HS-27A (cell line): ENCODE results near the gene CD300A.

Source experiments
- DNase-seq: peaks from one replicate; pipeline ENCODE4 v3.0.0-alpha.2; 2012; ENCODE audit warnings: low read depth, missing footprints

Gene CD300A

GRCh38 chr17:74520790-74521480, 54.5 kb downstream of the CD300A start:
- no peak for DNase-seq

GRCh38 chr17:74521701-74522201, 55.3 kb downstream of the CD300A start:
- no peak for DNase-seq

- DNase-seq: no peak
These were observed 56.1 kb downstream of the CD300A start for GRCh38 chr17:74522381-74523105.

- no peak for DNase-seq
These were observed 56.9 kb downstream of the CD300A start for GRCh38 chr17:74523308-74523707.

GRCh38 chr17:74524653-74525464, 58.4 kb downstream of the CD300A start:
- DNase-seq: no peak

- no peak for DNase-seq
These were observed 59.0 kb downstream of the CD300A start for GRCh38 chr17:74525465-74525725.

GRCh38 chr17:74525781-74526288, 59.4 kb downstream of the CD300A start:
- no peak for DNase-seq

GRCh38 chr17:74526681-74527080, 60.2 kb downstream of the CD300A start:
- DNase-seq: no peak

GRCh38 chr17:74527081-74527480, 60.6 kb downstream of the CD300A start:
- no peak for DNase-seq

GRCh38 chr17:74527756-74528155, 61.3 kb downstream of the CD300A start:
- DNase-seq: no peak

GRCh38 chr17:74528491-74529199, 62.2 kb downstream of the CD300A start:
- DNase-seq: no peak

GRCh38 chr17:74529243-74529642, 62.8 kb downstream of the CD300A start:
- no peak for DNase-seq

- no peak for DNase-seq
These were observed 64.4 kb downstream of the CD300A start for GRCh38 chr17:74530831-74531150.

- no peak for DNase-seq
These were observed 64.9 kb downstream of the CD300A start, which contains the start of gene CD300LB for GRCh38 chr17:74531231-74531761. CD300LB (minus strand) TSS chr17:74531475; CDS start chr17:74531350, 125 bp downstream.

GRCh38 chr17:74532115-74532514, 65.7 kb downstream of the CD300A start:
- DNase-seq: no peak
